ENCODE measurements around the gene COPG1. TPM values are rescaled to one million over a fixed set of nuclear protein-coding genes. Genes with fewer than 3 reads are reported as not detected.
A peak's percentile ranks its signal among the peaks of the same experiment; 100 is the strongest.

The COPG1 gene
- total RNA-seq, 1 donor, result 402 TPM

- TF ChIP-seq, protein P1, sequence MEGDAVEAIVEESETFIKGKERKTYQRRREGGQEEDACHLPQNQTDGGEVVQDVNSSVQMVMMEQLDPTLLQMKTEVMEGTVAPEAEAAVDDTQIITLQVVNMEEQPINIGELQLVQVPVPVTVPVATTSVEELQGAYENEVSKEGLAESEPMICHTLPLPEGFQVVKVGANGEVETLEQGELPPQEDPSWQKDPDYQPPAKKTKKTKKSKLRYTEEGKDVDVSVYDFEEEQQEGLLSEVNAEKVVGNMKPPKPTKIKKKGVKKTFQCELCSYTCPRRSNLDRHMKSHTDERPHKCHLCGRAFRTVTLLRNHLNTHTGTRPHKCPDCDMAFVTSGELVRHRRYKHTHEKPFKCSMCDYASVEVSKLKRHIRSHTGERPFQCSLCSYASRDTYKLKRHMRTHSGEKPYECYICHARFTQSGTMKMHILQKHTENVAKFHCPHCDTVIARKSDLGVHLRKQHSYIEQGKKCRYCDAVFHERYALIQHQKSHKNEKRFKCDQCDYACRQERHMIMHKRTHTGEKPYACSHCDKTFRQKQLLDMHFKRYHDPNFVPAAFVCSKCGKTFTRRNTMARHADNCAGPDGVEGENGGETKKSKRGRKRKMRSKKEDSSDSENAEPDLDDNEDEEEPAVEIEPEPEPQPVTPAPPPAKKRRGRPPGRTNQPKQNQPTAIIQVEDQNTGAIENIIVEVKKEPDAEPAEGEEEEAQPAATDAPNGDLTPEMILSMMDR (IDR thresholded peaks at IDR 0.05; ENCODE audit: insufficient read depth, low read depth, low read length), result no peak
- no peak for DNase-seq (ENCODE audit: low read depth)
Observed at GRCh38 chr3:129313415-129313664, 63.9 kb downstream of the COPG1 start.

GRCh38 chr3:129313665-129314385 lies 64.4 kb downstream of the COPG1 start:
- H3K4me3 ChIP-seq (ENCODE audit: low read depth, low read length), result peak overlapping the region; percentile 89
- TF ChIP-seq, protein P1 (IDR thresholded peaks at IDR 0.05; ENCODE audit: insufficient read depth, low read depth, low read length), result no peak
- peak; percentile 75 for DNase-seq (ENCODE audit: low read depth)

More at GRCh38 chr3:129313415-129313664, 63.9 kb downstream of the COPG1 start:
- no peak overlapping the region for H3K4me3 ChIP-seq (ENCODE audit: low read depth, low read length)

DNA sequence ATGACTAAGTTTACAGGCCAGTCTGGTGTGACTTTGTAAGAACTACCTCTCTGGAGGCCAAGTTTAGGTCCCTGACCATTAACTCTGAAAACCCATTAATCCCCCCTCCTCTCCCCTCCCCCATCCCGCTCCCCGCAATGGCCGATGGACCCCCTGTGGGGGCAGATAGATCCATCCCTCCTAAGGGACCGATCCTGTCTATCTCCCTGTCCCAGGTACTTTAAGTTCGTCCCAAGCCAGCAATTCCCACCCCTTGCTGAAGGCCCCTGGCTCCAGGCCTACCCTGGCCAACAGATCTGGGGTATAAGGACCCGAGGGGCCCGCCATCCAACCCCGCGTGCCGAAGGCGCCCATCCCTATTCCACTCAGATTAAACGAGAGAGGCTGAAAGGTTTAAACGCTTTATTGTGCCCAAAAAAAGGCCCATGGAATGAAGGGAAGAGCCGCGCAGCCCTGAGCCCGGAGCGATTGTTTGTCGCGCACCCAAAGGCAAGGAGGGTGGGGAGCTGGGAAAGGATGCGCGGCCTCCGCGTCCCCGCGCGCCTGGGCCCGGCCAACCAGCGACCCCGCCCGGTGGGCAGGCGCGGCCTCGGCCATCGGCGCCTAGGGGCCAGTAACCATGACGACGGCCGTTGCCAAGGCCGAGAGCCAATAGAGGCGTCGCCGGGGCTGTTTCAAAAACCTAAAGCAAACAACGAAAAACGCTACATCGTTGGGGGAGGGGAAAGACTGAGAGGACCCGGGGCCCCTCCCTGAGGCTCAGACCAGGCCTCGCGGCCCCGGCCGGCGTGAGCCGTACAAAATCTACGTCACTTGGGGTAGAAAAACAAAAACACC lies 65.2 kb downstream of the COPG1 start:
- peak overlapping the region; percentile 89 for H3K4me3 ChIP-seq (ENCODE audit: low read depth, low read length)
- TF ChIP-seq, protein P1 (IDR thresholded peaks at IDR 0.05; ENCODE audit: insufficient read depth, low read depth, low read length), result peak; percentile 16
- peak; percentile 94 for DNase-seq (ENCODE audit: low read depth)

GRCh38 chr3:129315223-129315997 lies 66.0 kb downstream of the COPG1 start:
- peak; percentile 33 for DNase-seq (ENCODE audit: low read depth)
- peak overlapping the region; percentile 89 for H3K4me3 ChIP-seq (ENCODE audit: low read depth, low read length)
- TF ChIP-seq, protein P1 (IDR thresholded peaks at IDR 0.05; ENCODE audit: insufficient read depth, low read depth, low read length), result no peak

GRCh38 chr3:129315998-129316247 lies 66.5 kb downstream of the COPG1 start:
- H3K4me3 ChIP-seq (ENCODE audit: low read depth, low read length), result peak overlapping the region; percentile 89
- TF ChIP-seq, protein P1 (IDR thresholded peaks at IDR 0.05; ENCODE audit: insufficient read depth, low read depth, low read length), result no peak
- no peak for DNase-seq (ENCODE audit: low read depth)

- H3K4me3 ChIP-seq (ENCODE audit: low read depth, low read length), result peak overlapping the region; percentile 89
- TF ChIP-seq, protein P1 (IDR thresholded peaks at IDR 0.05; ENCODE audit: insufficient read depth, low read depth, low read length), result peak; percentile 46
- DNase-seq (ENCODE audit: low read depth), result peak; percentile 82
Observed at GRCh38 chr3:129316248-129317013, 67.0 kb downstream of the COPG1 start.

All from fibroblast of villous mesenchyme (primary cell).